Activated naive CD4-positive, alpha-beta T cell treated with Interleukin-2 at 50 U/mL for 16 hours (primary cell): ENCODE measurements around the gene GBGT1.

ENCODE experiments used
- DNase-seq: peaks from one replicate; pipeline ENCODE4 v3.0.0-alpha.2; 2020

The GBGT1 gene

DNA sequence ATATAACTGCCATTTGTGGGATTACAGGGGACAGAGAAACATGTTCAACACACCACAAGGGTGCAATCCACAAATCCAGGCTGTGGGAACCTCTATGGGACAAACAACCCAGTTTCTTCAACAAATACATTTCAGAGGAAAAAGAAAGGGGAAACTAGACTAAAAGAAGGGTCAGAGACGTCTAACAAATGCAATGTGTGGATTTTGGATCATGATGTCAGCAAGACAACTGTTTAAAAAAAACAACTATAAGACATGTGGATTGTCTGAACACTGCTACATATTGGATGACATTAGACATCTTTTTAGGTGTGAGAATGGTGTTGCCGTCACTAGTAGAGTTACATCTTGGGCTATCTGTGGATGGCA, 38.8 kb downstream of the GBGT1 start:
- no peak for DNase-seq

DNA sequence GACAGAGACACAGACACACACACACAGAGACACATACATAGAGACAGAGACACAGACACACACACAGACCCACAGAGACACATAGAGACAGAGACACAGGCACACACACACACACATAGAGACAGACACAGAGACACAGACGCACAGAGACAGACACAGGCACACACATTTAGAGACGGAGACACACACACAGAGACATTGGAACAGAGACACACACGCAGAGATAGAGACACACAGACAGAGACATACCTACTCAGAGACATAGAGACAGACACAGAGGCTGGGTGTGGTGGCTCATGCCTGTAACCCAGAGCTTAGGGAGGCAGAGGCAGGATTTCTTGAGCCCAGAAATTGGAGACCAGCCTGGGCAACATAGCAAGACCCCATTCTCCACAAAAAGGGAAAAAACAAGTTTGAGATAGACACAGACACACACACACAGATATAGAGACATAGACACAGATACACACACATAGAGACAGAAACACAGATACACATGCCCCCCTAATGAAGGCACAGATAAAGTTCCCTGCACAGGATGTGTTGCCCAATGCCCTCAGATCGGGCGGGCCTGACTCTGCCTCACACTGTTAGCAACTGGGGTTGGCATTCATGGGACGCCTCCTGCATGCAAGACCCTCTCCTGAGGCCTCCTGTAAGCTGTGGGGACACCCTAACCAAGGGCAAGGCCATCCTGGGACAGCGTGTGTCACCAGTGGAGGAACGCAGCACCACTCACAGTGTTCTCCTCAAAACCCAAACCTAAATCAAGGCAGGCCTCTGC, 39.4 kb downstream of the GBGT1 start:
- DNase-seq, result no peak

DNA sequence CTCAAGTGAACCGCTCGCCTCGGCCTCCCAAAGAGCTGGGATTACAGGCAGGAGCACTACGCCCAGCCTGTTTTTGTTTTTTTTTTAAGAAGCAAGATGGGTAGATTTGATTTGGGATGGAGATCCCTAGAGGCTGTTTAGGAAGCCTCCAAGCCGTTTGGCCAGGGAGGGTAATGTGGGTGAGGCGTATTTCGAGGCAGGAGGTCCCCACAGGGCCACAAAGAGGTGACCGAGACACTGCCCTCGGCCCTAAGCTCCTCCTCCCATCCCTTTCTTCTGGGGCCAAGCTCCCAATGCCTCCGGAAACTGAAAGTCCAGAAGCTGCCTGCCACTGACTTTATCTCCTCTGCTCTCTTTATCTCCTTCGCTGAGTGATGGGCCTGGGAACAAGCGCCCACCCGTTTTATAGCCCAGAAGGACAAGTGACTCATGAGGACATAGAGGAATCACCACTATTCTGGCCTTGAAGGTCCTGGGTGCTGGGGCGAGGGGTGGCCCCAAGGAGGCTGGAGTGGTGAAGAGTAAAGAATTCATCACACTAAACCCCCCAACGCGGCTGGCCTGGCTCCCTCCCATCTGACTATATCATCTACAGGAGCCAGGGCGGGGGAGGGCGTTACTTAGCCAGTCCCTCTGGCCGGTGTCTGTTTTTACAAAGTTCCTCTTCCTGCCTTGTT, 40.6 kb downstream of the GBGT1 start:
- no peak for DNase-seq

DNA sequence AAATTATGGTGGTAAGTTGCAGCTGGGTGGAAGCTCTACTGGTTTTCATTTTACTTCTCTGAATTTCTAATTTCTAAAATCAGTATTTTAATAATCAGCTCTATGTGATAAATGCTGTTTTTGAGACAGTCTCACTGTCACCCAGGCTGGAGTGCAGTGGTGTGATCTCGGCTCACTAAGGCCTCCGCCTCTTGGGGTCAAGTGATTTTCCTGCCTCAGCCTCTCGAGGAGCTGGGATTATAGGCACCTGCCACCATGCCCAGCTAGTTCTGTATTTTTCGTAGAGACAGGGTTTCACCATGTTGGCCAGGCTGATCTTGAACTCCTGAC, 41.1 kb downstream of the GBGT1 start:
- no peak for DNase-seq

DNA sequence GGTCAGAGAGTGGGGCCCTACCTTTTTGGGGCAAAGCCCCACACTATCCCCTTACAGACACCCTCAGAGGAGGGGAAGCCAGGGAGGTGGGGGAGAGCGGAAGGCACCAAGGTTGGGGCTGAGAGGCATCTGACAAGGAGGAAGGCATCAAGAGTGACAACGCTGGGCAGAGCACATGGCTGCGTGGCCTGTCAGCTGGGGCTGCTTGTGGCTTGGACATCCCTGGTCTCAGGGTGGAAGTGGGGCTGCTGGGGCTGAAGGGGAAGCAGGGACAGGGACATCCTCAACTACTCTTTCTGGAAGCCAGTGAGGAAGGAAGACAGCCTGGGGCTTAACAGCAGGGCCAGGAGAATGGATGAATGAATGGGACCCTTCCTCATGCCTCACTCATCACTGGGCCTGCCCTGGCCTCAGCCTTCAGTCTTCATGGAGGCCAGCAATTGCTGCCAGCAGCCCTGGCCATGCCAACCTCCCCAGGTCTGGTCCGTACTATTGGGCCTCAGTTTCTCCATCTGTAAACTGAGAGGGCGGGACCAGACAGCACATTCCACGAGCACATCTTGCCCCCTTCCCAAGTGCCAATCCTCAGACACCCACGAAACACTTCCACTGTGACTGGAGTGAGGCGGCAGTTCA, 41.7 kb downstream of the GBGT1 start:
- DNase-seq, result no peak

DNA sequence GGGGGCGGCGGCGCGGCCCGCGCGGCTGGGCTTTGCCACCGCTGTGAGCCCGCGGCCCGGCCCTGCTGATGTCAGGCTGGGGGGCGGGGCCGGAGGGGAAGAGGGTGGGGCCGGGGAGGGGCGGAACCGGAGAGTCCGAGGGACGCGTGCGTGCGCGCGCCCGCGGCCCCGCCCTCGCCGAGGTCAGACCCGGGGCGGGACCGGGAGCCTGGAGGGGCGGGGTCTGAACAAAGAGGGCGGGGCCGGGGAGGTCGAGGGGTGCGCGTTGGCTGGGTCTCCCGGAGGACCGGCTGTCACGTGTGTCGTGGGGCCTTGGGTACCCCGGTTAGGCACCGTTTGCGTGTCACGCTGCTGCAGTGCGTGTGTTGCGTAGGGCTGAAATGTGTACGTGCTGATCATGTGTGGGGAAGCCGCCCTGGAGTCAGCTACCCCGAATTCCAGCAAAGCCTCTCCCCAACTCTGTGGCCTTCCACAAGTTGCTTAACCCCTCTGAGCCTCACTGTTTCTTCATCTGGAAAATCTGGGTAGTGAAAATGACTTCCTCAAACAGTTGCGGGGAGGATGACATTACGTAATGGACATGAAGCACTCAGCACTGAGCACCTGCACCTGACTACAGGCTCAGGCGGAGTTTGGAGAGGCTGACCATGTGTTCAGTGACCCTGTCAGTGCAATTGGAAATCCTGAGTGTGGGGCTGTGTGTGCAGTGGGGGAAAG, 42.4 kb downstream of the GBGT1 start, which contains the start of gene RALGDS:
RALGDS (minus strand) TSS at position 43 of the 717 bp plus-strand sequence. CDS start 86 bp downstream, outside the sequence.
- peak; percentile 88 for DNase-seq

DNA sequence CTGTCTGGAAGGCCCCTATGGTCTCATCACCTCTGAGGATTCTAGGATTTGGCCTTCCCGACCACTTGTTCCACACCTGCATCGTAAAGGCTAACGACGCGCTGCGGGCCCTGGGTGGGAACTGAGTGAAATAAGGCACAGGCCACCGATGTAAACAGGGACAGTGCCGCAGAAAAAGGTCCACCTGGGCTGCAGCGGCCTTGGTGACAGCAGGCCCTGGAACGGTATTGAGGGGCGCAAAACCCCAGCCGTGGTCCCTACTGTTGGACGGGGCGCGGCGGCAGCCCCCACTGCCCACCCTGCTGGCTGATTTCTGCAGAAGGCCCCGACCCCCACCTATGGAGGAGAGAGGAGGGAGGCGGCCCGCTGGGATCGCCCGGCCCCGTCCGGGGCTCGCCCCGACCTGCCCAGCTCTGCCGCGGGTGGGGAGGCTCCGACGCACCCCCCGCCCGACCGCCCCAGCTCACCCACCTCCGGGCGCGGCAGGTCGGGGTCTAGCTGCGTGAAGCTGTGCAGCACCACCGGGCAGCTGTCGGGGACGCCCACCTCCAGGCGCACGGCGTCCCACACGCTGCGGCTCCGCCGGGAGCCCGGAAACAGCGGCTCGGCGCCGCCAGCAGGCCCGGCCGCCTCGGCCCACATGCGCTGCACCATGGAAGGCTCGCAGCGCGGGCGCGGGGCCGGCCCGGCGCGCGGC, 43.1 kb downstream of the GBGT1 start:
- no peak for DNase-seq

DNA sequence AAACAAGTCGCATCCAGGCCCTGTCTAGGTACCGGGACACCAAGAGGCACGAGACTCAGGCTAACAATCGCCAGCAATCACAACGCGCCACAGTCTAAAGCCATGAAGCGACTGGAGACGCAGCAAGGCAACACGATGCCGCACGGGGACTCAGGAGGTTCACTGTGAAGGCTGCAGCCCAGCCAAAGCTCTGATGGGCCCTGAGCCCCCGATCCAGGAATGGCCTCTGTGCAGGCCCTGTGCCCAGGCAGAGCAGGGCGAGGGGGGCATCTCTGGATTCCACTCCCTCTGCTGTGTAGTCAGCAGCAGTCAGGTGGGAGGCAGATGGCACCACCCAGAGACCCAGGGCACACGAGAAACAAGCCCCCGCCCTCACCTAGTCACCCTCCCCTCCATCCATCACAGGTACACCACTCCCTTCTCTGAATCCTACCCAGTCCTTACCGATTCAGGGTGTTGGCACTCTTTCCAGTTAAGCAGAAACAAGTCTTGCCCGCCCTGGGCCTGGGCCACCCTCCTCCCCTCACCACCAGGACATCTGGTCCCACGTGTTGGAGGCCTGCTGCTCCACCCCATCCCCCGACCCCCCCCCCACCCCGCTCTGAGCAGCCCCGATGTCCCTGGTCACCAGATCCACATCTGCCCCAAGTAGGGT, 43.7 kb downstream of the GBGT1 start:
- DNase-seq, result no peak

DNA sequence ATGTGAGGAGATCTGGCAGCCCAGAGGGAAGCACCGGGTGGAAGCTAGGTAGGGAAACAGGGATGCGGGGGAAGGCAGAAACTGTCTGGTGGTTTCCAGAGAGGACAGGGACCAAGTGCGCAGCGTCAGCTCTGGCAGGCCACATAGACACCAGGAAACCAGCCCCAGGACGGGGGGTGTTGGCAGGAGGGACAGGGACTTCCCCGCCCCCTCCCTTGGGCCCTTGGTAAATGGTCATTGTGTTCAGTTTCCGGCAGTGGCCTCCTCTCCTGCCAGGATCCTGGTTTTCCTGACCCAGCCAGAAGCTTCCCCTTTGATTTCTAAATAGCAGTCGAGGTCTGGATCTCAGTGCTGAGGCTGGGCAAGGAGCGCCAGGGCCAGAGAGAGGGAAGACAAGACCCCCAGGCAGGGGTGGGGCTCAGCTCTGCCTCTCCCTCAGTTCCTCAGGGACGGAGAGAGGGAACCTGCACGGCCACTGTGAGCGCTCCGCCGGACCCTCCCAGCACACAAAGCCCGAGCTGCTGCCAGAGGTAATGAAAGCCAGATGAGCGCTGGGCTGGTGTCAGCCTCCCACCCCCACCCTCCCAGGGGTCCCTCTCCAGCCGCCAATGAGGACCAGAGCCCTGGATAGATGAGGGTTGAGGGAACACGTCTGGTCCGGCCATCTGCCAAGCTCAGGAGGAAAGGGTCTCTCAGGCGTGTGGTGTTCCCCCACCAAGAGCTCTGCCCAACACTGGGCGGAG, 44.4 kb downstream of the GBGT1 start:
- DNase-seq, result no peak

DNA sequence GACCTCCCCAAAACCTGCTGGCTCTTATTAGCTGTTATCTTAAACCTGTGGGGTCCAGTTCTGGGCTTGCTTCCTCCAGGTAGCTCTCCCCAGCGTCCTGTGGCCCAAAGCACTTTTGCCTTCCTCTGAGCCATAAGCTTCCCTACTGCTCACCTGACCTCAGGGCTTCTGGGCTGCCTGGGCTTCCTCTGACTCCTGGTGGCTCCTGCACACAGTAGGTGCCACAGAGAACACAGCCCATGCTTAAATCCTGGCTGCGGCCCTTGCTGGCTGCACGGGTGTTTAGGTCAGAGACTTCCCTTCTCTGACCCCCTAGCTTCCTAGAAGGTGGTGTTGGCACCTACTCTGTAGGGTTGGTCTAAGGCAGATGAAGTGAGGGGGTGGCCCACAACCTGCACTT, 45.1 kb downstream of the GBGT1 start:
- DNase-seq, result no peak

DNA sequence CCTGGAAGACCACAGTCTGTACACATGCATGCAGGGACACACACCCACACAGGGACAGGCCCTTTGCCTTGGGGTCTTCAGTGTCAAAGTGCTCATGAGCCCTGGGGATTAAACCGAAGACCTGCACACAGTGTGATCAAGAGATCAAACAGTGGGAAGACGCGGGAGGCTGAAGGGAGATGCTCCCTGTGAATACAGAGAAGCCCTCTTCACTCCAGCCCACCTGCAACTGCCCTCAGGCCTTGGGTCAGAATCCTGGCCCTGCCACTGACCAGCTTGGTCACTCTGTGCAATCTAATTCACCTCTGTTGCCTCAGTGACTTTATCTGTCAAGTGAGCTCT, 45.6 kb downstream of the GBGT1 start:
- no peak for DNase-seq

DNA sequence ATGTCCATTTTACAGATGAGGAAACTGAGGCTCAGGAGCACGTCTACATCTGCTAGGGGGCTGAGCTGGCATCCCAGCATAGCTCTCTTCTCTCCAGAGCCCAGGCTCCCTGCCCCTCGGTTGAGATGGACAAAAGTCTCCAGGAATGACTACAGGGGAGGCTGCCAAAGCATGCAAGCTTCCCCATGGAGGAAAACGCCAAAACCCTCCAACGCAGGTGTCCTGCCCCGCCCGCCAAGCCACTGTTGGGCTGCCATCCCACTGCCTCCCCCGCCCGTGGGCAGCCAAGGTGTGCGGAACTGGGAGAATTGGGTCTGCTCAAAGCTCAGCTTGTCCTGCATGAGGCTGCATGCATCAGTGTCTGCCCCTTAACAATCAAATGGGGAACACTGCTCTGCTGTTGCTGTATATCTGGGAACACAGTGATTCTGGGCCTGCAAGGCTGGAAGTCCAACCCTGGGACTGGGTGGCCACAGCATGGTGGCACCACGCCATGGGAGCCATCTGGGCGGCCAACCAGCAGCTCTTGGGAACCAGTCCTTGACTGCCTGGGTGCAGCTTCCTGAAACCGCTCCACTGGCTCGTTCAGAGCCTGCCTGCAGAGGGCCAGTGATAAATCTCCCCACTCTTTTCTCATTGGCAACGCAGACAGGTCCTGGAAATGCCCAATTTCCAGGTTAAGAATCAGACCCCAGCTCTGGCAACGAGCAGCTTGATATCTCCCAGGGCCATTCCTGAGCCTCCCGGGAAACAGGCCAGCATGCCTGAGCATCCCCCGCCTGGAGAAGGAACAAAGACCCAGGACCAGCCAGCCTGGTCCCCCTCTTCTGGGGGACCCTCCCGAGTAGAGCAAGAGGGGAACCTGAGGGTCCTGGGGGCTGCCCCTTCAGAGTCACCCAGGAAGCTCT, 46.2 kb downstream of the GBGT1 start:
- no peak for DNase-seq

DNA sequence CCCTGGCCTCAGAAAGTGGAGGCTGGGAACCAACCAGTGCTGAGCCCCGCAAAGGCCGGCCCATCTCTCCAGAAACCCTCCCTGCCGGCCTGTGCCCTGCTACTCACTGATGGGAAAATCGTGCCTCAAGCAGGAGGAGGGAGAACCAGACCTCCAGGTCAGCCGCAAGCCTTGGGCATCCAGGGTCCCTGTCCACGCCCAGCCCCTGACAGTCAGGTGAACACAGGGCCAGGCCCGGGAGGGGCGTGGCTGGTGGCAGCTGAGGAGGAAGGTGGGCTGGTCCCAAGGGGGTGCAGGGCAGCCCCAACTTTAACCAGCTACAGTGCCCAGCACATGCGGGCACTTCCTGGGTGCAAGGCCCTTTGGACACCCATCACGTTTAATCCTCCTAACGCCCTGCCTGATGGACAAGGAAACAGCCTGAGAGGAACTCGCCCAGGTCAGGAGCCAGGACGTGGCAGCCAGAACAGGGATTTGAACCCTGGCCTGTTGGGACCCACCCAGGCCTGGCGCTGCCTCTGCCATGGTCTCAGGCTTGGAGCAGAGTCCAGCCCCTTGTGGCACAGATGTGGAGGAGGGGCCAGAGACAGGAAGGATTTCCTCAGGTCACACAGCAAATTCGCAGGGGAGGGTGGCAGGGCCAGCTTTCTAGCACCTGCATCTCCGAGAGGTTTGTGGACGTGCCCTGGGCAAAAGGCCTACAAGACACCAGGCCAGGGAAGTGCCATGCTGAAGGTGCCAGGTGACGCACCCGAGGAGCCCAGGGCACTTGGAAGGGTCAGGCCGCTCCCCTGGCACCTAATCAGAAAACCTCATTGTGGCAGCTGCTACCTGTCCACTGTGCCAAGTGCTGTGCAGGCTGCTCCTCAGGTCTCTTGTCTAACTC, 47.1 kb downstream of the GBGT1 start:
- no peak for DNase-seq

DNA sequence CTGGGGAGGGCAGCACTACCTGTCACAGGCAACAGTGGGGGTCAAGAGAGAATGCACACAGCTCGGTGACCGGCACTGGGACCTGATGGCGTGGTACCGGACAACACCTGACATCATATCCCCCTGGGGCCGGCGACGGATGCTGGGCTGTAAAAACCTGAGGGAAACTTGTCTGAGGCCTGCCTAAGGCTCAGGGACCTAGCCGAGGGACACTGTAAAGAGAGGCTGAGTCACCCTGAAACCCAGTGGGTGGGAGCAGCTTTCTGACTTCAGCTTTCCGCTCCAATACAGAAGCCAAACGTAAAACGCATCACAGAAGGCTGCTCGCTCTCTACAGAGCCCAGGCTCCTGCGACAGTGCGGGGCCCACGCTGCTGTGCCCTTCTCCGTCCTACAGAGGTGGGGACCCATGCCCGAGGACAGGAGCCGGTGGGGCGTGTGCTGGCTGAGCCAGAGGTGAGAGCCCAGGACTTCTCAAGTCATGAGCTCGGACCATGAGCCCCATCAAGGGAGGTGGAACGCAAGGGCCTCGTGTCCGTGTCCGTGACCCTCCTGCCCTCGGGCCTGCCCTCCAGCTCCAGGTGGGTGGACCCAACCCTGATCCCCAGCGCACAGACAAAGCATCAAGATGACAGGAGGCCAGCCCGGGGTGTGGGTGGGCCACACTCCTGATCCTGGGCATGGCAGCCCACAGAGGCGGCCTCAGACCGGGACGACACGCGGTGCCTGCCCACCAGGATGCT, 47.9 kb downstream of the GBGT1 start:
- DNase-seq, result peak; percentile 82

DNA sequence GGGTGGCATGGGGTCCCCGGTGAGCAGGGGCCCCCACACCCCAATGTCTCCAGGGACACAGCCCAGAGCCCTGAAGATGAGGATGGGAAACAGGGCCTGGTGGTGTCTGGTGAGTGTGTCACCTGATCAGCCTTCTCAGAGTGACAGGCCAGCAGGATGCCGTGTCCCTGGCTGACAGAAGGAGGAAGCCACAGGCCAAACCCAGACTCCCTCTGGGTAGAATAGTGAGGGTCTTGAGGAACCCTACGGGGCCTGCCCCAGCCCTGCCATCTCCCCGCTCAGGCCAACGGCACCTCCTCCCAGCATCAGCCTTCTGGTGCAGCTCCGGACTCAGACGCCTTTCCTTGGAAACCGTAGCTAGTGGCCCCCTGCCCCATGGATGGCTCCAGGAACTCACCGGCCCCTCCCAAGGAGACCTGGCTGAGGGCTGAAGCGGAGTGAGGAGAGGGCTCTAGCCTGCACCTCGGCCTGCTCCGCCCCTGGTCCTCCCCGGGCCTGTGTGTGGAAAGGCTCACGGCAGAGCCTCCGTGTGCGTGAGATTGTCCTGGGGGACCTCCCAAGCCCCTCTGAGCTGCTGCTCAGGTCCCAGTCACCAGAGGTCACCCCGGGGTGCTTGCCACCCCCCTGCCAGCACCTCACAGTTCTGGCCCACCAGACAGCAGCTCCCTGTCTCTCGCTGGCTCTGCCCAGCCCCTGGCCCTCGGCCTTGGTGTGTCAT, 48.7 kb downstream of the GBGT1 start:
- DNase-seq, result no peak

DNA sequence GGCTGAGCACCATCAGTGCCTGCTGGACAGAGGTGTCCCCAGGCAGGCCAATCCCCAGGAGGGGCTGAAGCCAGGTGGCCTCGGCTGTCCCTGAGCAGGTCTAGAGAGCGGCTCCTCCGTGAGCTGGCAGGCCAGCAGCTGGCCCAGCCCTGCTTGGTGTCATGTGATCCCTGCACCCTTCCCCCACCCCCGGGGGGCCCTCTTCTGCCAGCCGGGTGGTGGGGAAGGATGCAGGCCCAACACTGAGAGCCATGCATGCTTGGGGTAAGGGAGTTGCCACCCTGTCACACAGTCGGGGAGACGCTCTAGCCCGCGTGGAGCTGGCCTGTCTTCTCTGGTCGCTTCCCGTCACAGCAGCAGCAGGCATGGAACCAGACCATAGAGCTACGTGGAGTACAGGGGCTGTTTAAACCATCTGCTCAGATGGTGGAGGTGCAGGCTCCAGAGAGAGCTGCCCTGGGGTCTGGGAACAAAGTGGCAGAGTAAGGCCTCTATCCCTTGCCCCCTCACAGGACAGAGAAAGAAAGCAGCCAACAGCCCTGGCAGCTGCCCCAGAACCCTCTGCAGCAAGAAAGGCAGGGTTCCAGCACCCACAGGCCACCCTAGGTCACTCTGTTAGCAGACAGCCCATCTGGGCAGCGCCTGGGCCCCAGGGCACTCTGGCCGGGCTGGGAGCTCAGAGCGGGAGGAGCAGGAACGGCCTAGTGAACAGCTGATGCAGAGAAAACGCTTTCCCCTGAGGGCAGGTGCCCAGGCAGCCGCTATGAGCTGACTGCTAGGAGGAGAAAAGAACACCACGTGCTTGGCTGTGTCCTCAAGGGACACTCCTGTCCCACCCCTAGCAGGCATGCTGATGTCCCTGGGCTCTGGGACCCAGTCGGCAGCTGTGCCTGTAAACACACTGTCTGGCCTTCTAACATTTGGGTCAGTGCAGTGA, 49.5 kb downstream of the GBGT1 start:
- DNase-seq, result no peak
